Measurements from ENCODE around the gene PLXDC2. TPM values are rescaled to one million over a fixed set of nuclear protein-coding genes. Genes with fewer than 3 reads are reported as not detected.

Gene PLXDC2
- total and polyA plus RNA-seq, 2 donors (not counting 1 experiment from before 2014, with no cell fraction given) = 0.07 TPM

GRCh38 chr10:19931894-19932590 lies 115.8 kb downstream of the PLXDC2 start:
- Histone ChIP-seq H3K27ac (ENCODE audit: low read length in 2 of 2) (no peak overlapping the region), H3K9ac (ENCODE audit: low read length) (no peak overlapping the region), H4K20me1 (ENCODE audit: control insufficient read depth, insufficient read depth, low read length, poor library complexity, severe bottlenecking) (no peaks in the 10 kb centered on the region), H3K4me3 (ENCODE audit: control extremely low read depth in 1 of 5, extremely low read depth in 1 of 5, insufficient read depth in 1 of 5, low read depth in 2 of 5, low read length in 4 of 5) (no peak overlapping the region), H3K4me2 (replicated peaks; ENCODE audit: low read depth, low read length, poor library complexity, severe bottlenecking) (no peak overlapping the region), H3K9me3 (ENCODE audit: control extremely low read depth in 1 of 3, control insufficient read depth in 2 of 3, insufficient read depth in 1 of 3, low read length in 2 of 3) (peaks cover 0 to 7% (median 1%) of the 10 kb centered on the region in 3 donors), H3K4me1 (ENCODE audit: control insufficient read depth in 2 of 2, insufficient read depth in 2 of 2, low read length in 2 of 2) (peaks cover 0 to 7% of the 10 kb centered on the region in 2 donors), H3K27me3 (replicated peaks in 1 of 4; ENCODE audit: control extremely low read depth in 1 of 4, control insufficient read depth in 3 of 4, insufficient read depth in 4 of 4, low read length in 3 of 4) (no peaks in the 10 kb centered on the region), H3K79me2 (ENCODE audit: control insufficient read depth, insufficient read depth, low read length) (no peaks in the 10 kb centered on the region), H3K36me3 (replicated peaks in 1 of 2; ENCODE audit: control extremely low read depth in 1 of 2, control insufficient read depth in 1 of 2, extremely low read depth in 1 of 2, insufficient read depth in 2 of 2, low read length in 1 of 2) (no peaks in the 10 kb centered on the region), H2AFZ (ENCODE audit: insufficient read depth, low read depth, low read length, poor library complexity, severe bottlenecking) (no peak overlapping the region)
- H3K27me3 Mint-ChIP-seq = no peaks in the 10 kb centered on the region
- no peak overlapping the region for H3K4me3 Mint-ChIP-seq
- ATAC-seq (ENCODE audit: low read depth) (no peak), DNase-seq (no peak)
- peaks cover 5% of the 10 kb centered on the region for H3K4me1 Mint-ChIP-seq
- intact Hi-C loops (cut with micrococcal nuclease) = no loop called here
- TF ChIP-seq CTCF (IDR thresholded peaks at IDR 0.05) (no peak), EZH2 (IDR thresholded peaks at IDR 0.05; ENCODE audit: borderline replicate concordance, insufficient read depth, low read depth, low read length, poor library complexity, severe bottlenecking) (no peak)
- H3K27ac Mint-ChIP-seq = no peak overlapping the region
- WGBS (ENCODE audit: insufficient coverage) = 79% methylated on average over 2 of the region's 4 CpGs
- CTCF ChIA-PET = interaction anchor here (1.3 kb wide), 1 partner anchor 11 kb away, joined by 3 read pairs; no protein-coding TSS in a partner anchor
- POLR2A ChIA-PET = no interaction called here
- peaks cover 2% of the 10 kb centered on the region for H3K9me3 Mint-ChIP-seq (ENCODE audit: insufficient read depth)

GRCh38 chr10:19932806-19933371 lies 116.7 kb downstream of the PLXDC2 start:
- no peaks in the 10 kb centered on the region for H3K36me3 ChIP-seq (replicated peaks in 1 of 2; ENCODE audit: control extremely low read depth in 1 of 2, control insufficient read depth in 1 of 2, extremely low read depth in 1 of 2, insufficient read depth in 2 of 2, low read length in 1 of 2)
- H3K9ac ChIP-seq (ENCODE audit: low read length) = no peak overlapping the region
- WGBS (ENCODE audit: insufficient coverage) = no CpG with 5 or more reads among the region's 5 CpGs
- Mint-ChIP-seq H3K4me1 (peaks cover 5% of the 10 kb centered on the region), H3K27ac (no peak overlapping the region), H3K4me3 (no peak overlapping the region), H3K27me3 (no peaks in the 10 kb centered on the region), H3K9me3 (ENCODE audit: insufficient read depth) (no peaks in the 10 kb centered on the region)
- H3K4me1 ChIP-seq (ENCODE audit: control insufficient read depth in 2 of 2, insufficient read depth in 2 of 2, low read length in 2 of 2) = peaks cover 0 to 7% of the 10 kb centered on the region in 2 donors
- DNase-seq (no peak), ATAC-seq (ENCODE audit: low read depth) (no peak)
- no peaks in the 10 kb centered on the region for H3K27me3 ChIP-seq (replicated peaks in 1 of 4; ENCODE audit: control extremely low read depth in 1 of 4, control insufficient read depth in 3 of 4, insufficient read depth in 4 of 4, low read length in 3 of 4)
- H3K4me2 ChIP-seq (replicated peaks; ENCODE audit: low read depth, low read length, poor library complexity, severe bottlenecking) = no peak overlapping the region
- H2AFZ ChIP-seq (ENCODE audit: insufficient read depth, low read depth, low read length, poor library complexity, severe bottlenecking) = no peak overlapping the region
- H3K27ac ChIP-seq (ENCODE audit: low read length in 2 of 2) = no peak overlapping the region
- intact Hi-C loops (cut with micrococcal nuclease) = no loop called here
- no peaks in the 10 kb centered on the region for H3K79me2 ChIP-seq (ENCODE audit: control insufficient read depth, insufficient read depth, low read length)
- TF ChIP-seq CTCF (IDR thresholded peaks at IDR 0.05) (no peak), EZH2 (IDR thresholded peaks at IDR 0.05; ENCODE audit: borderline replicate concordance, insufficient read depth, low read depth, low read length, poor library complexity, severe bottlenecking) (no peak)
- H3K9me3 ChIP-seq (ENCODE audit: control extremely low read depth in 1 of 3, control insufficient read depth in 2 of 3, insufficient read depth in 1 of 3, low read length in 2 of 3) = peaks cover 0 to 7% (median 1%) of the 10 kb centered on the region in 3 donors
- POLR2A ChIA-PET = no interaction called here
- H3K4me3 ChIP-seq (ENCODE audit: control extremely low read depth in 1 of 5, extremely low read depth in 1 of 5, insufficient read depth in 1 of 5, low read depth in 2 of 5, low read length in 4 of 5) = no peak overlapping the region
- CTCF ChIA-PET = interaction anchor here (1.3 kb wide), 1 partner anchor 12 kb away, joined by 3 read pairs; no protein-coding TSS in a partner anchor
- no peaks in the 10 kb centered on the region for H4K20me1 ChIP-seq (ENCODE audit: control insufficient read depth, insufficient read depth, low read length, poor library complexity, severe bottlenecking)

All from B cell (primary cell).